K562 (cell line): Measurements from ENCODE around the gene TNFSF13. TPM values are rescaled to one million over a fixed set of nuclear protein-coding genes. Genes with fewer than 3 reads are reported as not detected.

Experiments used
- ARID1B ChIP-seq: fragments of 450-650 bp; IDR thresholded peaks from 2 replicates; pipeline ENCODE4 v1.6.1; 2016; ENCODE audit warnings: antibody characterized with exemption, mild to moderate bottlenecking, inconsistent platforms
- CBX5 ChIP-seq: IDR thresholded peaks from 2 replicates; pipeline ENCODE4 v1.6.1; 2014; ENCODE audit warnings: low read depth, borderline replicate concordance
- ESRRB ChIP-seq: fragments of 250-450 bp; sonication (Bioruptor Pico); IDR thresholded peaks from 2 replicates; pipeline ENCODE4 v1.5.0; 2020; ENCODE audit warnings: mild to moderate bottlenecking, moderate library complexity, borderline replicate concordance
- ETV1 ChIP-seq: fragments of 450-650 bp; conservative IDR thresholded peaks from 2 replicates; pipeline ENCODE4 v1.6.1; 2016; ENCODE audit warnings: missing genetic modification characterization, control low read depth, low read depth, missing compliant biosample characterization
- ILF3 ChIP-seq: fragments of 450-650 bp; IDR thresholded peaks from 2 replicates; pipeline ENCODE4 v1.6.1; 2018; ENCODE audit warnings: antibody characterized with exemption, mild to moderate bottlenecking, moderate library complexity, borderline replicate concordance
- MEF2A ChIP-seq: IDR thresholded peaks from 2 replicates; pipeline ENCODE4 v1.6.1; 2011; ENCODE audit warnings: low read depth, mild to moderate bottlenecking, low read length, moderate library complexity; ENCODE audit not compliant: control insufficient read depth
- SMARCB1 ChIP-seq: IDR thresholded peaks from 2 replicates; pipeline ENCODE4 v1.6.1; 2011; ENCODE audit warnings: improper control_type of control experiment, low read depth; ENCODE audit not compliant: insufficient read length
- WHSC1 ChIP-seq: IDR thresholded peaks from one replicate; pipeline ENCODE4 v1.6.1; 2012; ENCODE audit warnings: low read length, control low read depth, inconsistent platforms
- XRCC3 ChIP-seq: fragments of 450-650 bp; IDR thresholded peaks from 2 replicates; pipeline ENCODE4 v1.6.1; 2017; ENCODE audit warnings: mild to moderate bottlenecking, moderate library complexity
- ZNF184 ChIP-seq: sonication (generic); formaldehyde crosslinking; IDR thresholded peaks from 2 replicates; pipeline ENCODE4 v1.5.0; 2020; ENCODE audit warnings: missing genetic modification reagents
- ZNF253 ChIP-seq: fragments of 250-450 bp; sonication (Bioruptor Pico); conservative IDR thresholded peaks from 2 replicates; pipeline ENCODE4 v1.6.1; 2021; ENCODE audit warnings: mild to moderate bottlenecking
- polyA plus RNA-seq, 8 experiments: library from polyadenylated mRNA; depleted of rRNA in 4 of 8; stranded (reverse) in 5 of 8; unstranded in 3 of 8; fragments of >200 nt; fragmentation: Nextera tagmentation in 2 of 8; fragmentation: Illumina TruSeq in 1 of 8; extraction: Ambion mirVana in 2 of 8; extraction: Trizol in 1 of 8; gene quantifications; 2 replicates each; pipeline versions ENCODE4 v1.2.1 to v1.2.3, GENCODE V29; 2011 to 2014; ENCODE audit warnings: inconsistent platforms in 1 of 8, missing spikeins in 1 of 8
- total RNA-seq, 7 experiments: library from RNA; depleted of rRNA in 6 of 7; stranded (reverse); fragments of >200 nt in 6 of 7; fragmentation: Illumina TruSeq in 2 of 7; extraction: Trizol in 2 of 7; gene quantifications; 2 replicates each; pipeline versions ENCODE4 v1.2.1 to v1.2.3, GENCODE V29; 2011 to 2021; ENCODE audit warnings: low replicate concordance in 1 of 7
- TF ChIP-seq, protein P1 (sequence below): sonication (generic); formaldehyde crosslinking; IDR thresholded peaks from 2 replicates; pipeline ENCODE4 v1.8.0; 2023; ENCODE audit warnings: missing genetic modification reagents, mild to moderate bottlenecking, borderline replicate concordance
- TF ChIP-seq, protein P2 (sequence below): sonication (generic); formaldehyde crosslinking; IDR thresholded peaks from 2 replicates; pipeline ENCODE4 v1.9.0; 2022; ENCODE audit warnings: mild to moderate bottlenecking, missing genetic modification reagents
- TF ChIP-seq, protein P3 (sequence below): fragments of 450-650 bp; formaldehyde crosslinking; IDR thresholded peaks from 2 replicates; pipeline ENCODE4 v1.4.0; 2020; ENCODE audit warnings: mild to moderate bottlenecking, moderate library complexity
- TF ChIP-seq, protein P4 (sequence below): sonication (generic); formaldehyde crosslinking; IDR thresholded peaks from 2 replicates; pipeline ENCODE4 v1.8.0; 2022; ENCODE audit warnings: mild to moderate bottlenecking, missing genetic modification reagents, borderline replicate concordance

The TNFSF13 gene
- total and polyA plus RNA-seq, 9 of the 15 experiments (the other 6 are each of a cell fraction or from before 2014, with no cell fraction given), result 0.04 to 0.51 (median 0.19) TPM; not detected in 1

DNA sequence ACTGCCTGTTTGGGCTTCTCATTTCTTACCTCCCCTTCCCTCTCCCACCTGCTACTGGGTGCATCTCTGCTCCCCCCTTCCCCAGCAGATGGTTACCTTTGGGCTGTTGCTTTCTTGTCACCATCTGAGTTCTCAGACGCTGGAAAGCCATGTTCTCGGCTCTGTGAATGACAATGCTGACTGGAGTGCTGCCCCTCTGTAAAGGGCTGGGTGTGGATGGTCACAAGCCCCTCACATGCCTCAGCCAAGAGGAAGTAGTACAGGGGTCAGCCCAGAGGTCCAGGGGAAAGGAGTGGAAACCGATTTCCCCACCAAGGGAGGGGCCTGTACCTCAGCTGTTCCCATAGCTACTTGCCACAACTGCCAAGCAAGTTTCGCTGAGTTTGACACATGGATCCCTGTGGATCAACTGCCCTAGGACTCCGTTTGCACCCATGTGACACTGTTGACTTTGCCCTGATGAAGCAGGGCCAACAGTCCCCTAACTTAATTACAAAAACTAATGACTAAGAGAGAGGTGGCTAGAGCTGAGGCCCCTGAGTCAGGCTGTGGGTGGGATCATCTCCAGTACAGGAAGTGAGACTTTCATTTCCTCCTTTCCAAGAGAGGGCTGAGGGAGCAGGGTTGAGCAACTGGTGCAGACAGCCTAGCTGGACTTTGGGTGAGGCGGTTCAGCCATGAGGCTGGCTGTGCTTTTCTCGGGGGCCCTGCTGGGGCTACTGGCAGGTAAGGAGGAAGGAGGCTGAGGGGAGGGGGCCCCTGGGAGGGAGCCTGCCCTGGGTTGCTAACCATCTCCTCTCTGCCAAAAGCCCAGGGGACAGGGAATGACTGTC, 20.7 kb downstream of the TNFSF13 start, which contains the start of gene CD68 (continued):
- TF ChIP-seq, protein P1, sequence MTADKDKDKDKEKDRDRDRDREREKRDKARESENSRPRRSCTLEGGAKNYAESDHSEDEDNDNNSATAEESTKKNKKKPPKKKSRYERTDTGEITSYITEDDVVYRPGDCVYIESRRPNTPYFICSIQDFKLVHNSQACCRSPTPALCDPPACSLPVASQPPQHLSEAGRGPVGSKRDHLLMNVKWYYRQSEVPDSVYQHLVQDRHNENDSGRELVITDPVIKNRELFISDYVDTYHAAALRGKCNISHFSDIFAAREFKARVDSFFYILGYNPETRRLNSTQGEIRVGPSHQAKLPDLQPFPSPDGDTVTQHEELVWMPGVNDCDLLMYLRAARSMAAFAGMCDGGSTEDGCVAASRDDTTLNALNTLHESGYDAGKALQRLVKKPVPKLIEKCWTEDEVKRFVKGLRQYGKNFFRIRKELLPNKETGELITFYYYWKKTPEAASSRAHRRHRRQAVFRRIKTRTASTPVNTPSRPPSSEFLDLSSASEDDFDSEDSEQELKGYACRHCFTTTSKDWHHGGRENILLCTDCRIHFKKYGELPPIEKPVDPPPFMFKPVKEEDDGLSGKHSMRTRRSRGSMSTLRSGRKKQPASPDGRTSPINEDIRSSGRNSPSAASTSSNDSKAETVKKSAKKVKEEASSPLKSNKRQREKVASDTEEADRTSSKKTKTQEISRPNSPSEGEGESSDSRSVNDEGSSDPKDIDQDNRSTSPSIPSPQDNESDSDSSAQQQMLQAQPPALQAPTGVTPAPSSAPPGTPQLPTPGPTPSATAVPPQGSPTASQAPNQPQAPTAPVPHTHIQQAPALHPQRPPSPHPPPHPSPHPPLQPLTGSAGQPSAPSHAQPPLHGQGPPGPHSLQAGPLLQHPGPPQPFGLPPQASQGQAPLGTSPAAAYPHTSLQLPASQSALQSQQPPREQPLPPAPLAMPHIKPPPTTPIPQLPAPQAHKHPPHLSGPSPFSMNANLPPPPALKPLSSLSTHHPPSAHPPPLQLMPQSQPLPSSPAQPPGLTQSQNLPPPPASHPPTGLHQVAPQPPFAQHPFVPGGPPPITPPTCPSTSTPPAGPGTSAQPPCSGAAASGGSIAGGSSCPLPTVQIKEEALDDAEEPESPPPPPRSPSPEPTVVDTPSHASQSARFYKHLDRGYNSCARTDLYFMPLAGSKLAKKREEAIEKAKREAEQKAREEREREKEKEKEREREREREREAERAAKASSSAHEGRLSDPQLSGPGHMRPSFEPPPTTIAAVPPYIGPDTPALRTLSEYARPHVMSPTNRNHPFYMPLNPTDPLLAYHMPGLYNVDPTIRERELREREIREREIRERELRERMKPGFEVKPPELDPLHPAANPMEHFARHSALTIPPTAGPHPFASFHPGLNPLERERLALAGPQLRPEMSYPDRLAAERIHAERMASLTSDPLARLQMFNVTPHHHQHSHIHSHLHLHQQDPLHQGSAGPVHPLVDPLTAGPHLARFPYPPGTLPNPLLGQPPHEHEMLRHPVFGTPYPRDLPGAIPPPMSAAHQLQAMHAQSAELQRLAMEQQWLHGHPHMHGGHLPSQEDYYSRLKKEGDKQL (CRISPR knock-in tag), result no peak
- TF ChIP-seq WHSC1, result no peak
- TF ChIP-seq MEF2A, result no peak
- TF ChIP-seq ARID1B, result peak; percentile 16; the same call in 1 of the 2 replicates
- no peak for TF ChIP-seq CBX5
- no peak for TF ChIP-seq ESRRB
- TF ChIP-seq XRCC3, result no peak
- no peak for TF ChIP-seq ZNF184
- TF ChIP-seq ILF3, result peak; percentile 86; the same call in 1 of the 2 replicates
- TF ChIP-seq, protein P2, sequence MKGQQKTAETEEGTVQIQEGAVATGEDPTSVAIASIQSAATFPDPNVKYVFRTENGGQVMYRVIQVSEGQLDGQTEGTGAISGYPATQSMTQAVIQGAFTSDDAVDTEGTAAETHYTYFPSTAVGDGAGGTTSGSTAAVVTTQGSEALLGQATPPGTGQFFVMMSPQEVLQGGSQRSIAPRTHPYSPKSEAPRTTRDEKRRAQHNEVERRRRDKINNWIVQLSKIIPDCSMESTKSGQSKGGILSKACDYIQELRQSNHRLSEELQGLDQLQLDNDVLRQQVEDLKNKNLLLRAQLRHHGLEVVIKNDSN (CRISPR knock-in tag), result peak; percentile 68
- TF ChIP-seq SMARCB1, result no peak
- TF ChIP-seq ETV1, result peak; percentile 20; the same call in 1 of the 2 replicates
- TF ChIP-seq, protein P3, sequence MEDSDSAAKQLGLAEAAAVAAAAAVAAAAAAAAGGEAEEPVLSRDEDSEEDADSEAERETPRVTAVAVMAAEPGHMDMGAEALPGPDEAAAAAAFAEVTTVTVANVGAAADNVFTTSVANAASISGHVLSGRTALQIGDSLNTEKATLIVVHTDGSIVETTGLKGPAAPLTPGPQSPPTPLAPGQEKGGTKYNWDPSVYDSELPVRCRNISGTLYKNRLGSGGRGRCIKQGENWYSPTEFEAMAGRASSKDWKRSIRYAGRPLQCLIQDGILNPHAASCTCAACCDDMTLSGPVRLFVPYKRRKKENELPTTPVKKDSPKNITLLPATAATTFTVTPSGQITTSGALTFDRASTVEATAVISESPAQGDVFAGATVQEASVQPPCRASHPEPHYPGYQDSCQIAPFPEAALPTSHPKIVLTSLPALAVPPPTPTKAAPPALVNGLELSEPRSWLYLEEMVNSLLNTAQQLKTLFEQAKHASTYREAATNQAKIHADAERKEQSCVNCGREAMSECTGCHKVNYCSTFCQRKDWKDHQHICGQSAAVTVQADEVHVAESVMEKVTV (CRISPR knock-in tag), result no peak
- TF ChIP-seq, protein P4, sequence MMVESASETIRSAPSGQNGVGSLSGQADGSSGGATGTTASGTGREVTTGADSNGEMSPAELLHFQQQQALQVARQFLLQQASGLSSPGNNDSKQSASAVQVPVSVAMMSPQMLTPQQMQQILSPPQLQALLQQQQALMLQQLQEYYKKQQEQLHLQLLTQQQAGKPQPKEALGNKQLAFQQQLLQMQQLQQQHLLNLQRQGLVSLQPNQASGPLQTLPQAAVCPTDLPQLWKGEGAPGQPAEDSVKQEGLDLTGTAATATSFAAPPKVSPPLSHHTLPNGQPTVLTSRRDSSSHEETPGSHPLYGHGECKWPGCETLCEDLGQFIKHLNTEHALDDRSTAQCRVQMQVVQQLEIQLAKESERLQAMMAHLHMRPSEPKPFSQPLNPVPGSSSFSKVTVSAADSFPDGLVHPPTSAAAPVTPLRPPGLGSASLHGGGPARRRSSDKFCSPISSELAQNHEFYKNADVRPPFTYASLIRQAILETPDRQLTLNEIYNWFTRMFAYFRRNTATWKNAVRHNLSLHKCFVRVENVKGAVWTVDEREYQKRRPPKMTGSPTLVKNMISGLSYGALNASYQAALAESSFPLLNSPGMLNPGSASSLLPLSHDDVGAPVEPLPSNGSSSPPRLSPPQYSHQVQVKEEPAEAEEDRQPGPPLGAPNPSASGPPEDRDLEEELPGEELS (CRISPR knock-in tag), result 0 out of 2 replicates have a peak, but pooled peaks have one; percentile 63
- no peak; the same call in 1 of the 2 replicates for TF ChIP-seq ZNF253 (CRISPR knock-in tag)
